HG03571 (cell line): ENCODE data around the gene DLX5.

ENCODE experiments used
- ATAC-seq: cut with Tn5 transposase; IDR thresholded peaks from one replicate; pipeline ENCODE4 v1.9.1; 2021; ENCODE audit not compliant: unreplicated experiment

The DLX5 gene

DNA sequence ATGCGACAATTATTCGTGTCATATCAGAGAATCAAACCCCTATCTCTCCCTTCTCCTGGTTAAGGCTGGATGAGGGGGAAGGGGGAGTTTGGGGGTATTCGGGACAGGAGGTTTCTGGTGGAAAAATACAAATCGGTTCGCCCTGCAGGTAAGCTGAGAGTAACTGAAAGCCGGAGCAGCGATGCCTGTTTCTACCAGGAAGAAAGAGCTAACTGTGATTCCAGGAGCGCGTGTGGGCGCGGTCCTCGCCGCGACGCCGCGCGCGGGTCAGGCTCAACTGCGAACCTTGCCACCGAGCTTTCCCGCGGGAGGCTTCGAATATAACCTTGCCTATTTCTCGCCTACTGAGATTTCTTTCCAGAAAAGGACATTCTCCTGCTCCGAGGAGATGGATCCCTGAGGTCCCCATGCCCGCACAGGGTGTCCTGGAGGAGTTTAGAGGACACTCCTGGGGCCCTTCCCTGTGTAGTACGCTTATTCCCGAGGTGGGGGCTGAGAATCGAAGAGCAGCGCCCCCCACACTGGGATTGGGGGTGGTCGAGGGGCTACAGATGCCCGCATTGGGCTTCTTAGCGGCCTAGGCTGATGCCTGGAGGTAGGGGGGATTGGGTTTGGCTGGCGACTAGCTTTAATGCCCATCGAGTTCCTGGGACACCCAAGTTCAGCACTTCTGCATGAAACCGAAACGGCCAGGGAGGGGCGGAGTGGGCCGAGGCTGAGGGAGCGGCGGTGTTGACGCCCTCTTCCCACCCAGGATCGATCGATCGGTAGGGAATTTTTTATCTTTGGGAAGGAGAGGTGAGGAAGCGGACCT lies 32.2 kb downstream of the DLX5 start:
- ATAC-seq = no peak

DNA sequence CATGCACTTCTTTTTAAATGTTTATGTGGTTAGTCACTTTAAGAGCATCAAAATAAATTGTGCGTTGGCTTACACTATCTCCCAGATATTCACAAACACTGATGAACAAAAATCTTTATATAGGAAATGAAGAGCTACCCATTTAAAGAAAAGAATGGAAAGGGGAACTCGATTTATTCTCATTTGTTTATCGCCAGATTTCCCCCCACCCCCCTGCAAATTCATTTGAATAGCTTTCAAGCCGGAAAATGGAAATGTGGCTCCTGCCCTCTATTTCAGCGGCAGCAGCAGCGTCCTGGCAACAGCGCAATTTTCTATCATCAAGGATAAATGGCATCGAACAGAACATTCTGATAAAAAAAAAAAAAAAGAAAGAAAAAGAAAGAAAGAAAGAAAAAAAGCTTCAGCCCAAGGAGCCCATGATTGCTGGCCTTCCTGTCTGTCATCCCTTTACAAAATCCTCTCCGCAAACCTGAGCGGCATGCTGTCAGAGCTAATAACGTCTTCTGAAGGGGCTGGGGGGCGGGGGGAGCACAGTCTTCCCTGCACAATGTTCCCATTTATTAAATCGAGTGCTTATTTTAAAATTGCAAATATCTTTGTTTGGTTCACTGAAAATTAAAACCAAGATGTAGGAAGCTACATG lies 33.0 kb downstream of the DLX5 start:
- no peak for ATAC-seq

DNA sequence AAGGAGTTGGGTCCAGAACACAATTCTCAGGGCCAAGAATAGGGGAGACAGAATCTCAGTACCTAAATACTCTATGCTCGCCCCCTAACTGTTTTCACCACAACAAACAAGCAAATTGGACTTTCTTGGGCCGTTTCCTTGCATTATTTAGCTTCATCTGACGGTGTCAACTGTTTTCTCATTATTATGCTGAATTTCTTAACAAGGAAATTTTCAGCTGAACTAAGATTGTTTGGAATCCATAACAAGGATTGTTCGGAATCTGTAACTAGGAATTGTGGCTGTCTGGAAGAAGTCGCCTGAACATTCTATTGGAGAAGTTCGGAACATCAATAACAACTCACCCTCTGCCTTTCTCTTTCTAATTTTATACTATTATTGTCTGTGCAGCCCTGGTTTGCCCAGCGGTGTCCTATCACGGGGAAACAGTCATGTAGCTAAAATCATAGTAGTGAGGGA lies 34.7 kb downstream of the DLX5 start:
- no peak for ATAC-seq

DNA sequence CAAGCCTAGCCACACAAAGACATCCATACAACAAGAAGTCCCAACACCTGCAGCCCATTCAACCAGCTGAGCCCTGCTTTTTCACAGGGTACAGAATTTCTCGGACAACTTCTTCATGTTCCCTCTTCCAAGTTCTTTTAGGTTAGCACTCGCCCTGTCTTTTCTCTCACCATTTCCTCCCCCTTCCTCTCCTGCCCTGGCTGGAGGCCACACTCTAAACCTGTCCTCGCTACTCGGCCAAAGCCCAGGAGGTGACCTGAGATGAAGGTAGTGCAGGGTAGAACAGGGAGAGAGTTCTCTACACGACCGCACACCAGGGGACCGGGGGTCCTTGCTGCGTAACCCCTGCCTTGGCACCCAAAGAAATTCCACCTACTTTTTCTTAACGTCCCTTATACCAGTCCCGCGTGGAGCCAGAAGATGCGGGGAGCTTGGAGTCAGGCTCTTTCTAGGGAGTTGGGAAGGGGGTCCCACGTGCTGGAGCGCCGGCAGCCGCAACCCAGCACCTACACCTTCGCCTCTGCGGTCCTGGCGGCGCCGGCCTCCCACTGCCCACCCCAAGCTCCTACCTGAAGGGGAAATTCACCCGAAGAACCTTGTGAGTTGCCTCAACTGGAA lies 35.3 kb downstream of the DLX5 start:
- ATAC-seq = no peak

DNA sequence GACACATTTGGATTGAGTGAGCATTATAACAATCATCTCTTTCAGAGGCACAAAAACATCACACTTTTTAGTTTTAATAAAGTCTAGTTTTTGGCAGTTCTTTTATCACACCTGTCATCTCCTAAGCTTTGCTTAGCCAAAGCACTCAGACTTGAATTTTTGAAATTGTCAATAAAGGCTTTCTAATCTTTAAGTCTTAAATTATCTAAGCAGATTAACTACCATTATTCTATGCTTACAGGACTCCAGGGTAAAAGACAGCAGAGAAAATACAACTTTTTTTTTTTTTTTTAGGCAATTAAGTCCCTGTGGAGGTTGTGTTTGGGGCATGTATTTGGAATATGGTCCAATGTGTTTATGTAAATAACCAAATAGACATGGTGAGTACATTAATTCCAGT lies 36.9 kb downstream of the DLX5 start:
- no peak for ATAC-seq

DNA sequence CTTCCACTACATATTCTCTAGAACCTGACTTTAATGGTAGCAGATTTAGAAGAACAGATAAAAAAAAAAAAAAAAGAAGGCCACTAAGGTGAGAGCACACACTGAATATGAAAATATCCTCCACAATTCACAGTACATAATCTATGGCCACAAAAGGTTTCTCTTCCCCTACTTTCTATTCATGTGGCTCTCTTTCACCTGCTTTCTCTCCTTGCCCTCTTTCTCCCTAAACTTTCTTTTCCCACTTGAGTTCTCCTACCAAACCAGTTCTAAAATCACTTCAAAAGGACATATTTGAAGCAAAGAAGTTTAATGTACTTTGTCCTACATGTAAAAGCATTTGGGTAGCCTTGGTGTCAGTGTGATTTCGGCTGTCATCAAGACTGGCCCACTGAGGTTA lies 37.7 kb downstream of the DLX5 start:
- ATAC-seq = no peak

DNA sequence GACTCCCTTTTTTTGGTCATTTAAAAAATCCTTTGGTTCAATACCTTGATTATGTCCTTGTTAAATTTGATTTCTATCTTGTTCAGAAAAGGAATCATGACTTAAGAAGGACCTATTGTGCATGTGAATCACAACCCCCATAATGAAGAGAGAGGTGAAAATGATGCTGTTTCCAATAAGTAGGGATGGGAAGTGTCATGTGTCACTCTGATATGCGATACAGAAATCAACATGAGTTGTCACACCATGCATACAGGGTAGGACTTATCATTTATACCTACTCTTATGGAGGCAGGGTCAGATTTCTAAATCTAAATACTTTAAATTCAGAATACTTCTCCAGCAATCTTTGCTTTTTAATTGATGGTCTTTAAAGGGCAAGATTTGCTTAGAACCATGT lies 38.6 kb downstream of the DLX5 start:
- ATAC-seq = no peak

DNA sequence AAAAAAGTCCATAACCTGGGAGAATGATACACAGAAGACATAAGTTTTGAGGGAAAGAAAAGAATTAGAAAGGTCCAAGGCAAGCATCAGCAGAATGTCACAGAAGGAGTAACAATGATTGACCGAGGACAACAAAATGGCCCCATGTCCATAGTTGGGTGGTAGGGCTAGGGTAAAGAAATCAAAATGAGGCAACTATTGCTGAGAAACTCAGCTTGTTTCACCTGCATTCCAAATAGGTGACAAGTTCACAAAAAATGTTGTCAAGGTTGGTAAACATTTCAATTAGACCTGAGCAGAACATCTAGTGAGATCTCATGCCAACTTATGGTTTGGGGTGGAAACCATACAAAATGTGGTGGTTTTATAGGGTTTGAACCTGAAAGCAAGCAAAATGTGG lies 42.0 kb downstream of the DLX5 start:
- no peak for ATAC-seq

DNA sequence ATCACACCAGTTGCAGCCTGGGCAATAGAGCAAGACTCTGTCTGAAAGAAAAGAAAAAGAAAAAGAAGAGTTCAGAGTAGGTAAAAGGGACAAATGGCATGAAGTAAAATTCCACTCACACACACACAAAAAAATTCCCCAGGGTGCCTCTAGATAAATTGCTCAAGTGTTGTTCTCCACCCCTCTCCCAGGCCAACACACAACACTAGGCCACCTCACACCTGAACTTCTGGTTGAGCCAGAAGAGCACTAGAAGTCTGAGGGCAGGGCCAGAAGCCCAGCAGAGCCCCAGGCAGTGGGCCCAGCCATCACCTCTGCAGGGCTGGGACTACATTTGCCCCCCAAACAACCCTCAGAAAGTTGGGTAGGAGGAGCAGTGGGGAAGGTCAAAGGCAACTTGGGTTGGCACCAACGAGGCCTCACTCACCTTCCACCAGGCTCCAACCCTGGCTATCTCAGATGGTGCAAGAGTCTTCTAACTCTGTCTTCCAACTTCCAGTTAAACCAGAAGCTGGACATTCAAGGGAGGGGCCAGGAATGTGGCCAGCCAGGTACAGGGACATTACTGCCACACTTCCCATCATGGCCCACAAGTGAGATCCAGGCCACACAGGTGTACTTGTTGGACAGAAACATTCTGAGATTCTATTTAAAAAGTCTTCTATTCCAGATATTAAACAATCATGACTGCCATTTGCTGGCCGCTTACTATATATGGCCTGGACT lies 44.9 kb downstream of the DLX5 start:
- no peak for ATAC-seq

DNA sequence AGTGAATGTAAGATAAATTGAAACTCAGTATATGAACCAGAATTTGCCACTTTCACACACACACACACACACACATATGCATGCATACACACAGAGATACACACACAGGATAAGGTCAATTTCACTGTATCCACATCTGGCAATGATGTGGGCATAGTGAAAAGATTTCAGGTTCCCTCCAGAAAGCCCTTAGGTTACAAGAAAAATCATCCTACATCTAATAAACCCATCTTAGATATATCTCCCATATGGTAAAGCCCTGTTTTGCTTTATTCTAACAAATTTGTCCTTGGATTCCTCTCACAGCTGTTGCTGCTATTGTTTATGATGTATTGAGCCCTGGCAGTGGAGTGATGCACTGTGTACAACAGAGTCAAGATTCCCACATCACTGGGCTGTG lies 47.2 kb downstream of the DLX5 start:
- ATAC-seq = no peak

DNA sequence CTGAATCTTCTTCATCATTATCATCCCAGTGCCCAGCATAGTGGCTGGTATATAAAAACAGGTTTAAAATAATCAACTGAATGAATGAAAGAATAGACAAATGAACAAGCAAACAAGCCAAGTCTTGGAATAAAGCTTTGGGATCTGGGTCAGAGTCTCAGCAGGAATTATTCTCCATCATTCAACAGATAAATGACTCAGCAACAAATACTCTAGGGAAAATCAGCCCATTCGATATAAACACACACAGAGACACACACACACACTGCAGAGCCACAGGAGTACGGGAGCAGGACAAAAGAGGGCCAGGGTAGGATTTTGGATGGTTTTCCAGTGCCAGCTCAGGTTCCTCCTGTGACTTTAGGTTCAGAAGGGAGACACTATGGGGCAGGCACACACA lies 48.5 kb downstream of the DLX5 start:
- no peak for ATAC-seq

DNA sequence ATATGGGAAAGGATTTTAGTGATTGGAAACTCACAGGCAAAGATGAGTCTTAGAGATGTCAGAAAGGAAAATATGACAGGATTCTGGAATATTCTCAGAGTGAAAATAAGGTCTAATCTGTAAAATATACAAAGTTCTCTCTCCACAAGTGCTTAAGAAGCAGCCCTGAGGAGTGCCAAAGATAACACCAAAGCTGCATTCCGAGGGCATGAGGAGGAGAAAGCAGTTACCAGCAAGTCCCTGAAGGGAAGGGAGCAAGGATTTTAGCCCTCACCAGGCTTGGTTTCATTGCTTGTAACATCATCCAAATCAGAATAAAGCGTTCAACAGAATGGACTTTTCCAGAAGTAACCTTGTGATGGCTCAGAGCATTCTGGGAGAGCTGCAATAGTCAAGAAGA lies 50.6 kb downstream of the DLX5 start:
- no peak for ATAC-seq

DNA sequence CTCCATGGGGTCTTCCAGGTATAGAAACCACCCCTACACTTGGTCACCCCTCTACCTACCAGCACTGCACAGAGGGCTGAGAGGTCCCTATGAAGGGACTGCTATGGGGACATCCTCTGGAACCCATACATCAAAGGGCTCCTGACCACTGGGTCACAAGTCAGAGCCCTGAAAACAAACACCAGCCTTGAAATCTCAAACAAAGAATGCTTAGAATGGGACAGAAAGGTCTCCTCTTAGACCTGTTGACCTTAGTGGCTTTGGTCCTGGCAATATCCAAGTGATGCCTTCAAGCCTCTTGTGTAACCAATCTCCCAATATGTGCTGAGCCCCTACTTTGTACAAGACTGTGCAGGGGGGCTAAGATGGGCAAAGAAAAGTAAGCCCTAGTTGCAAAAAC lies 53.9 kb downstream of the DLX5 start:
- ATAC-seq = no peak
